ENCODE measurements around the gene MAZ.
"Not testable (repeated sequence)": the region's sequence is repeated elsewhere in the genome, so short reads cannot be mapped to it uniquely, and the experiment has no call there.

MAZ gene

GRCh38 chr16:29825145-29826044 lies 19.1 kb downstream of the MAZ start:
- DNase-seq: no peak

GRCh38 chr16:29826342-29826695 lies 20.0 kb downstream of the MAZ start:
- no peak for DNase-seq

- no peak for DNase-seq
Measured at GRCh38 chr16:29830774-29831173, 24.4 kb downstream of the MAZ start.

GRCh38 chr16:29831490-29831889 lies 25.2 kb downstream of the MAZ start:
- no peak for DNase-seq

GRCh38 chr16:29833219-29833618 lies 26.9 kb downstream of the MAZ start:
- DNase-seq: not testable (repeated sequence)

GRCh38 chr16:29834079-29834478 lies 27.8 kb downstream of the MAZ start:
- no peak for DNase-seq

- no peak for DNase-seq
Measured at GRCh38 chr16:29835926-29836325, 29.6 kb downstream of the MAZ start.

GRCh38 chr16:29836623-29837022 lies 30.3 kb downstream of the MAZ start:
- DNase-seq: no peak

GRCh38 chr16:29837841-29838240 lies 31.5 kb downstream of the MAZ start:
- DNase-seq: no peak

GRCh38 chr16:29839822-29840221 lies 33.5 kb downstream of the MAZ start:
- no peak for DNase-seq

- no peak for DNase-seq
Measured at GRCh38 chr16:29840240-29840639, 33.9 kb downstream of the MAZ start.

- no peak for DNase-seq
Measured at GRCh38 chr16:29841631-29842030, 35.3 kb downstream of the MAZ start.

- no peak for DNase-seq
Measured at GRCh38 chr16:29842732-29843346, 36.5 kb downstream of the MAZ start.

GRCh38 chr16:29843931-29844330 lies 37.6 kb downstream of the MAZ start:
- DNase-seq: no peak

- DNase-seq: no peak
Measured at GRCh38 chr16:29844575-29845331, 38.4 kb downstream of the MAZ start.

GRCh38 chr16:29845656-29846055 lies 39.3 kb downstream of the MAZ start:
- no peak for DNase-seq

- peak; percentile 4 to 27 for DNase-seq
Measured at GRCh38 chr16:29848420-29849297, 42.3 kb downstream of the MAZ start.

GRCh38 chr16:29849505-29849904 lies 43.2 kb downstream of the MAZ start:
- DNase-seq: no peak

GRCh38 chr16:29850998-29851397 lies 44.7 kb downstream of the MAZ start:
- no peak for DNase-seq

- no peak for DNase-seq
Measured at GRCh38 chr16:29852654-29853053, 46.3 kb downstream of the MAZ start.

GRCh38 chr16:29854520-29855100 lies 48.3 kb downstream of the MAZ start:
- no peak for DNase-seq

GRCh38 chr16:29857133-29857760 lies 50.9 kb downstream of the MAZ start:
- DNase-seq: no peak
